Right lung (tissue), 5 donors: Measurements from ENCODE around the gene SLC24A3. TPM values are rescaled to one million over a fixed set of nuclear protein-coding genes. Genes with fewer than 3 reads are reported as not detected.

Experiments used
- DNase-seq, 2 donors: peaks; one replicate each; pipeline ENCODE4 v3.0.0-alpha.2; 2013
- polyA plus RNA-seq, 5 donors: library from polyadenylated mRNA; unstranded; fragments of 120-200 nt; gene quantifications; one replicate each; pipeline versions ENCODE4 v1.2.1 to v1.2.3, GENCODE V29; 2013; ENCODE audit warnings: inconsistent platforms in 1 of 5, low replicate concordance in 1 of 5; ENCODE audit not compliant: insufficient read length in 5 of 5, insufficient read depth in 1 of 5

SLC24A3 gene
- polyA plus RNA-seq, 5 donors, result 5.9 to 8.1 (median 6.8) TPM

DNA sequence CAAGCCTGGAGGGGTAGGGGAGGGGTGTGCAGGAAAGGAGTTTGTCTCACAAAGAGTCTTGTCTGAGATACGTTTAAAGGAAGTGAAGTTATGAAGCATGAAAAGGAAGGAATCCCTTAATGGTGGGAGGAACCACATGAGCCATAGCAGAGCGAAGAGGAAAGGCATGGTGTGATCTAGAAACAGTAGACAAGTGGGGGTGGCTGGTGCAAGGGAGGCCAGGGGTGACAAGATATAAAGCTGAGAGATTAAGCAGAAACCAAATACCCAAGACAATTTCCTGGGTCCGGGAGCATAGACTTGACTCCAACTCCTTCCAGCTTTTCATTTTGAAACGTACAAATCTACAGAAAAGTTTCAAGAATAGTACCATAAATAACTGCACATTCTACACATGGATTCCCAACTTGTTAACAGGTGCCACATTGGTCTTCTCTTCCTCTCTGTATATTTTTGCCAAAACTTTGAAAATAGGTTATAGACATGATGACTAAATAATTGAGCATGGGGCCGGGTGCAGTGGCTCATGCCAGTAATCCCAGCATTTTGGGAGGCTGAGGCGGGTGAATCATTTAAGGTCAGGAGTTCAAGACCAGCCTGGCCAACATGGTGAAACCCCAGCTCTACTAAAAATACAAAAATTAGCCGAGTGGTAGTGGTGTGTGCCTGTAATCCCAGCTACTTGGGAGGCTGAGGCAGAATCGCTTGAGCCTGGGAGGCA, 211.6 kb downstream of the SLC24A3 start:
- no peak for DNase-seq

DNA sequence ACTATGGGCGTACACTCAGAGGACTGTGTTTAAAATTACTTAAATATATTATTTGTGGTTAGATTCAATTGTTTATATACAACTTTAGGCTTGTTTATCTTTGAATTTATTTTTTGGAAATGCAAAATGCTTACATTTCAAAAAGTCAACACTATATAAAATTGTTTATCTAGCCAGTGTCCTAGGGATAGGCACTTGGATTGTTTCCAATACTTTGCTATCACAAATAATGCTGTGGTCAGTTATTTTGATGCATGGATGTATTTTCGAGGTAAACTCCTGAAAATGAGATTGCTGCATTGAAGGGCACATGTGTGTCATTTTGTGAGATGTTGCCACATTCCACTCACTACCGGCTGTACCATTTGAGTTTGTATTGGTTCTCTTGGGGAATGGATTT, 213.9 kb downstream of the SLC24A3 start:
- DNase-seq, result no peak

DNA sequence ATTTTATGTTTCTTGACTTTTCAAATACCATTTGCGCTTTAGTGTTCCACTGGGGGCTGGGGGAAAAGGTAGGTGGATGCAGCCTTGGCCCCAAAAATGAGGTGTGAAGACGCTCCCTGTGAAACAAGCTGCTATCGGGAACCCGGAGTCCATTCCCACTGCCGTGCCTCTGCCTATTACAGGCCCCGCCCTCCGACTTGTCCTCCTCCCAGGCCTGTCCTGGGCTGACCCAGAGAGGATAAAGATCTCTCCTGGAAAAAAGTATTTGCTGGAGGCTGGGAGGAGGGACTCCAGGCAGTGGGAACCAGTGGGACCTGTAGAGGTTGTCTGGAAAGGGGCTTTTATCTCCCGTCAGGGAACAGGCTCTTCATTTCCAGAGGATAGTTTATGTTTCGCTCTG, 215.0 kb downstream of the SLC24A3 start:
- no peak for DNase-seq

DNA sequence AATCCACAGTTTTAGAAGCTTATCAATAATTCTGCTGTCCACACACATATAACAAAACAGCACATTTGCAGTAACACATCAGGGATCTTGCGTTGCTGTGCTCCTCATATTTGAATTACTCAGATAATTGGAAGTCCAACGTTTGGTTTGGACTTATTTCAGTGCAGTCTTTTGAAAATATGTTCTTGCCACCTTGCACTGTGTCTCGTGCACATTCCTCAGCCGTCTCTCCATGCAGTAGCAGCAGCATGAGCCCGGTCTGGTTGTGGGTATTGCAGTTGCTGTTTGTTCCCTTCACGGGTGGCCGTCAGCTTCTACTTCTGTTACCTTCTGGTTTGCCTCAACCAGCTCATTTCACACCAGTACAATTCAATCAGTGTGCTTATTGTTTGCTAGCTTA, 215.5 kb downstream of the SLC24A3 start:
- no peak for DNase-seq

DNA sequence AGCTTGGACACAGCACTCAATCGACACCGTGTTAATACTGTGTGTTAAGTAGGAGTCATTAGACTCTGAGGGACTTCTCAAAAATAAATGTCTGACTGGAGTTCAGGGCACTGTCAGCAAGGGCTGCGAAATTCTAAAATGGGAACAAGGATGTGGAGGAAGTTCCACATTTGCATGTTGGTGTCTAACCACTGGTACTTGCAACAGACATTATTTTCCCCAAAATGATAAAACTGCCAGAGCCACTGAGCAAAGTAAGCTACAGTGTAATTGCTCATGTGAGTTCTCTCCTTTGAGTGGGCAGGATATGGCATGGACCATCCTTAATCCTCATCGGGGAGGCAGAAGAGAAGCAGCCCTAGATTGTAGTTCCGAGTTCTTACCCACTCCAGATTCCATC, 215.9 kb downstream of the SLC24A3 start:
- DNase-seq, result no peak

DNA sequence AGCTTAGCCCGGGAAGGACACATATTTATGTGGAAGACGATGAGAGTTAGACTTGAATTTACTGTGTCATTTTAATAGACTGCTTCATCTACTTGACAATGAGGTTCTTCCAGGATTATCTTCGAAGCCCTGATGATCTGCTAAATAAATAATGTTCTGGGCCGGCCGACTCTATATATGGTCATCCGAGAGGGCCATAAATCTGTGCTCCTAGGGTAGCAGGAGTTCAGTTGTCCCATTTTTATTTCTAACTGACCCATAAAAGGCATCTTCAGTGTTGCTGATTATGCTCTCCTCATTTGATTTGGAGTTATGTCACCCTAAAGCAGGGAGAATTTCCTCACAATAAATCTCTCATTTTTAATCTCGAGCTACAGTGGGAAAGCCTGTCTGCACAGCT, 217.1 kb downstream of the SLC24A3 start:
- DNase-seq, result no peak

DNA sequence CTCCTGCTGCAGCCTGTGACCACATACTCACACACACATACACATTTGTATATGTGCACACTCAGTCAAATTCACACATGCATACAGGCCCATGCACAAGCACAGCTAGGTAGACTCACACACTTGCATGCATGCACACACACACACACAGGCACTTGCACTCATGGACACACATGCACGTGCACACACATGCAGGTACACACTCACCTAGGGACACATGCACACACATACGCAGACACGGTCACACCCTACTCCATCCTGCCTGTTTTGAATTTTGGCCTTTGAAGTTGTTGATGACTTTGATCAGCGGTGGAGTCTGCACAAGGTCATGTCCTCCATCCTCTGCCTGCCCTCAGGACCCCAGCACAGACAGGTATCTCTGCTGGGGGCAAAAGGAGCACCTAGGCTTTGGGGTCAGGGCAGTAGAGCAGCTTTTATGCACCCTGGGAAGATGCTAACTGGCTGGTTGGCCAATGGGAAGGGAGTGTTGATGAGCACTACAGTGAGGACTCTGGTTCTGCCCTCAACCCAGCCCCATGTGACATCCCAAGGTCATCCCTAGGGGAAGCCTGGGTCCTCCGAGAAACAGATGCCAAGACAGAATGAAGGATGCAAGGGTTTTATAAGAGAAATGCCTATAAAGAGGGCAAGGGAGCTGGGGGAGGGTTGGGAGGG, 218.3 kb downstream of the SLC24A3 start:
- no peak for DNase-seq

DNA sequence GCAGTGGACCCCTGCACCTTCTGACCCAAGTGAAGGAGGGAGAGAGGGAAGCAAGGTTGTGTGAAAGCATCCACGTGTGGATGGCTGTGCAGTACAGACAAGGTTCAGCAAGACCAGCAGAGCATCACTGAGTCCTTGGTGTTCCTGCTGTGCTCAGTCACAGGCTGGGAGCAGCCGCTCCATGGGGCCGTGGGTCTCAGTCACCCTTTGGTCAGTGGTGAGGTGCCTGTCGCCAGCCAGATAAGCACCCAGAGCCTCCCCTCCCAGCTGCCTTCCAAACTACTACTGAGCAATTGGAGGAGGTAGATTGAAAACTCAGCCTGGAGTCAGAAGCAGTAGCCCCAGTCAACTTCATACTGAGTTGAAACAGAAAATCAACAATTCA, 218.9 kb downstream of the SLC24A3 start:
- no peak for DNase-seq

DNA sequence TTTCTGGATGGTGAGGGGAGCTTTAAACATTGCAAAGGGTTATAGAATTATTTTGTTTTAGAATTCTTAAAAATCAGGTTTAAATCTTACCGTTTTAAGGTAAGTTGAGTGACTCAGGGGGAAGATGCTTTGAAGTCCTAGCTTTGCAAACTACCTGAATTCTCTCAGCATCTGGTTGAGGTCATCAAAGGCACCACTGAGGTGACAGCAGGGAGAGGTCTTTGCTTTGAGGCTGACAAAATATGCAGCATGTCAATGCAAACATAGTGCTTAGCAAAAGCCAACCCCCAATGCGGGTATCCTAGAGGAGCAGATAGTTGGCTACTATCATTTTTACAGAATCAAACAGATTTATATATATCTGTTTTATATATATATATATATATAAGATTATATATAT, 219.5 kb downstream of the SLC24A3 start:
- DNase-seq, result no peak

DNA sequence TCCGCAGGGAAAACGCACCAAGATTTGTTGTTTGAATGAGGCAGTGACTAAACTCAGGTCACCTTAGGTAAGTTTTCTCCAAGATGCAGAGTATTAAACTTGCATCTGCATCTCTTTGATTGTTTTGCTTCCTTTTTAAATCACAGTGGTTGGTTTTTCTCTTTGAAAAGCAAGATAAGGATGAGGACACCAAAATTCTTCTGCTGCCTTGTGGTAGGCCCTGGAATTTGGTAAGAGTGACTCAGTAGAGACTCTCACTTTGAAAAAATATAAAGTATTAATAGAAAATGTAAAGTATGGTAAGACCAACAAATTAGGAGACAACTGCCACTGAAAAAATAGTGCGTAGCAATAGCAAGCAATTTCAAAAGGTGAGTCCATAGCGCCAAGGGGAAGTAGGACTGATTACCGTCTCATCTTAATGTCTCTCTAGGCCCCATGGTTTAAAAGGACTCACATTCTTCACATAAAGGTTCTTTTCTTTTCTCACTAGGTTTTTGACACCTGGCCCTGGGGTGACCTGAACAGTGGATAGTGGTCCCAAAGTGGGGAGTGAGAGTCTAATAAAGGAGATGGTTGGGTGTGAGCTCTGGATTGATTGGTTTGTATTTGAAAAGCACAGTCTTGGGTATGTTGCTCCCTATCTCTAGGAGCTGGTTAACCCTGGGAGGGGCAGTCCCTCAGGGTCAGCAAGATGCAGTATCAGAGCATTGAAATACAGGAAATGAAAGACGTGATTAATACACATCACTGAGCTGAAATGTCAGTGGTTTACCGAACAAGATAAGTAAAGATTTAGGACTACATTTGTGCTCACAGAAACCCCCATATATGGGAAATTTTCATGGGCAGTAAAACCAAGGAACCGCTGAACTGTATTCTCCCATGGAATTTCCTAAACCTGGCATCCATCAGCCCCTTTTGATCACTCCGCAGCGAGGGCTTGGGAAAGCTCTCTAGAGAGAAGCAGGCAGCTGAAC, 221.2 kb downstream of the SLC24A3 start:
- DNase-seq, result no peak

DNA sequence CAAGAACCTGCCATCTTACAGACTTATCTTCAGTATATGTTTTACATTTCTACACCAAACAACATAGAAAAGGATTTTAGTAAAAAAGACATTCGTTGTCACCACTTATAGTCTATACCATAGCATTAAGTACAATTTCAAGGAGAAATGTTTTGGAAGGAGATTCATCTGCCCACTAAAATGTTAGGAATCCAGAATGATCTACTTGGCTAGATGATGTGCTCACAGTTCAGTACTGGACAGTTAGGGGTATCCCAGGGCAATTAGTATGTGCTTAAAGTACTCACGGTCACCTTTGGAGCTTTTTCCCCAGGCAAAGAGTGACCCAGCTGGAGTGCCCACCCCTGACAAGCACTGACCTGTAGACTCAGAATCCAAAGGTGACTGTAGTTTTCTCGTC, 222.9 kb downstream of the SLC24A3 start:
- no peak for DNase-seq

DNA sequence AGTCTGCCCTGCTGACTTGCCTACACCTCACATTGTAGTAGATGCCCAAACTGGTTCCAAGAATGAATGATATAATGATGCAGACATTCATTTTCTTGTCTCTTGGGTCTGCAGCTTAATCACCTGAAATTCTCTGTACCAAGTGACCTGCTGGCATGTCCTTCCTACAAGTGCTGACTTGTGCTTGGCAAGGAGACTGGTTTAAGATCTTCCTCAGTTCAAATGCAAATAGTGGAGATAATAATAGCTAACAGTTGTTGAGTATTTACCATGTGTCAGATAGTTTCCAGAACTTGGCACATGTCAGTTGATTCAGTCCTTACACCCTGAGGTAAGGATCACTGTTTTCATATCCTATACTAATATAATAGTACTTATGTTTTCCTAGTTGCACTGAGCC, 223.4 kb downstream of the SLC24A3 start:
- DNase-seq, result no peak

DNA sequence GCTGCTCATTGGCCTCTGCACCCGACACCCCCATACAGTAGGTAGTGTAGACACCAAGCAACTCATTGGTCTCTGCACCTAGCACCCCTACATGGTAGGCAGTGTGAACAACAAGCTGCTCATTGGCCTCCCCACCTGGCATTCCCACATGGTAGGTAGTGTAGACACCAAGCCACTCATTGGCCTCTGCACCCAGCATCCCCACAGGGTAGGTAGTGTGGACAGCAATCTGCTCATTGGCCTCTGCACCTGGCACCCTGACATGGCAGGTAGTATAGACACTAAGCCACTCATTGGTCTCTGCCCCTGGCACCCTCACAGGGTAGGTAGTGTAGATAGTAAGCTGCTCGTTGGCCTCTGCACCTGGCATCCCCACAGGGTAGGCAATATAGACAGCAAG, 226.0 kb downstream of the SLC24A3 start:
- DNase-seq, result no peak

DNA sequence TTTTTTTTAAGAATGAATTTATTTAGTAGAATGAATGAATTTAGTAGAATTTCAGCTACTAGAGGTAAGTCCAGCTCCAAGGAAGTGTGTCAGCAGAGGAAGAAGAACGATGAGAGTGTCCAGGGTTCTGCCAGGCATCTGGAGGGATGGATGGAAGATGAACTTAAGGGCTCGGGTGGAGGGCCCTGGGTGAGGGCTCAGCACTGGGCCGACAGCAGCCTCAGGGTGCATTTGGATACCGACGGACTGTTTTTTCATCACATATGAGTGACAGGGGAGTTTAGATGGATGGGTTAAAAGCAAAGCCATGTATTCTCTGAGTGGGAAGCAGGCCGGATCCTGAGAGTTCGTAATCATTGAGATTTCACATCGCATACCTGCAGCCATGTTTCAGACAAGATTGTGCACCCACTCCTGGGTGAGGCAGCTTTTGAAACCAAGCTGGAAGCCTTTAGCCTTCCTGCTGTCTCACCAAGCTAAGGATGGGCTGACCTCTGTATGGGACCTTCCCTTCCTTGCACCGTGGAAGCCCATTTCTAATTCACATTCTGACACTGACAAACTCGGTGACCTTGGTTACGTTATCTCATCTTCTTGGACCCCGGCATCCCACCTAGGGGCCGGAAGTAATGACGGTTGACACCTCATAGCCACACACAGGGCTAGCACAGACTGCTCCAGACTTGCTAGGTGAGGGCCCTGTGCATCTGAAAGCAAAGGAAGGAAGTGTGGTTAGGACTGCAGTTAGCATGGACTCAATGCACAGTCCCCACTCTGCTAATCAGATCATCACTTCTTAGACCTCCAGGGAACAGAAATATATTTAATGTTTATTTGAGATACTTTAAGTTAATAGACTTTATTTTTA, 228.5 kb downstream of the SLC24A3 start:
- DNase-seq, result no peak

DNA sequence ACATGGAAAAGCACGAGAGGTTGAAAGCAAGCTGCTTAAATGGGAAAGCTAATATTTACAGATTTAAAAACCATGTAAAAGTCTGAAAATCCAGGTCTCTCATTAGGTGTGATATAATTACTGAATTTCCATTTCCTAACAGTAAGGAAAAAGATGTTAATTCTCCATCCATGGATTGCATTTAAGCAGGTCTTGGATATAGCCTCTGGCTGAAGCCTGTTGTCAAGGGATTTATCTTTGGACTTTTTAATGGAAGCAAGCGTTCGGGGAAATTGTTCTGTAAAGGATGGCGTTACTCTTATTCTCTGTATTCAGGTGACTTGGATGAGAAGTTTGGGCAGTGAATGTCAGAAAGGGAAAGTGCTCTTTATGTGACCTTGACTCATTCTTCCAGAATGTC, 233.8 kb downstream of the SLC24A3 start:
- DNase-seq, result no peak

DNA sequence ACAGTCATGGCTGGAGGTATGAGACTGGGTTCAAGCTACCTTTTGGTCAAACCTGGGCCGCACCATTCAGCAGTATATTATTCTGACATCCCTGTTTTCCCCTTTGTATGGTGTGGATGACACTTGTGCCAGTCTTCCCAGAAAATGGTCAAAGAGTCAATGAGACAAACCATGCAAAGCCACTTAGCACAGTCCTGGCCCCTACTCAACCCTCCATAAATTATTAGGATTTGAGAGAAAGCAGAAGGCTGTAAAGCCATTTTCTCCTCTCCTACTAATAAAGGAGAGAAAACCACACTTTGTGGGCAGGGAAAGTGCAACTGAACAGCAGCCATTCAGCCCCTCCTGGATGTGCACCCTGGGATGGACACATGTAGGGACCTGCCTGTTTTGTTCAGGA, 236.2 kb downstream of the SLC24A3 start:
- no peak for DNase-seq

DNA sequence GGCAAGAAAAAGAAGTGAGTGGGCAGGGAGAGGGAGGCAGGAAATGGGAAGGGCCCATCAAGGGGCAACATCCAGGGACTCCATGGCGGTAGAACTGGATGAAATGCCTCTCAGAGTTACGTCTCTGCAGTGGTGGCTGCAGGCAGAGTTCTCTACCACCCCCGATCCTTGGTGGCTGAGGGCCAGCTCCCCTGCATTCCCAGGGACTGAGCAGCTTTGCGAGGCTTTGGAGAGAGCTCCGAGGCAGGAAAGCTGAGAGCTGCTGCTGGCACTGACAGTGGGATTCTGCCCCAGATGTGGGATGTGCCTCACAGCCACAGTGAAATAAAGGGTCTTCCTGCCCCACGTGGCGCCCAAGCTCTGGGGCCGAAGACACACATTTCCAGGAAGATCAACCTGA, 236.6 kb downstream of the SLC24A3 start:
- no peak for DNase-seq

DNA sequence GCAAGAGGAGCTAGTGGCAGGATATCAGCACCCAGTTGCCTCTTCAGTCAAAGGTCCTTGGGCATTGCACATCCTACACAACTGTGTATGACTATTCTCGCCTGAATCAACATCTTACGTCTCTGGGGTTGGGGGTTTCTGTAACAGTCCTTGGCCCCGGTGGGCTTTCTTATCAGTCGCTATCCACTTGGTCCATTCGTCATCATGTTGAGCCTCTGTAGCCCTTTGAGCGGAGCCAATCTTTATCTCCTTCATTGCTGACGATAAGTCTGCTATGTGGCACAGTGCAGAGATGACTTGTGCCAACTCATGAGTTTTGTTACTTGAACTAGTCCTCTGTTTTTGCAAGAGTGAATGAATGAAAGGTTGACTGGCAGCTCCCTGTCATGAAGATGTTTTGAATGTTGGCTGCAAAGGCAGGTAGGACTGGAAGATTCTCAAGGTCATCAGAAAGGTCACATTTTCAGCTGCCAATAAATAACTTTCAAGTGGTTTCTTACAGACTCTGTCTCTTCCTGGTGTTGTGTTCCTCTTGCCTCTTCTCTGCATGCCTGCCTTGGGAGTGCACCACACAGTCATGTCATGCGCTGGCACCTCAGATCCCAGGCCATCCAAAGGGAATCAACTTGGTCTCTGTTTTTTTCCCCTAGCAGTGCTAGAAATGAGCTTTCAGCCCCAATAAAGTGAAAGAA, 238.9 kb downstream of the SLC24A3 start:
- DNase-seq, result no peak

DNA sequence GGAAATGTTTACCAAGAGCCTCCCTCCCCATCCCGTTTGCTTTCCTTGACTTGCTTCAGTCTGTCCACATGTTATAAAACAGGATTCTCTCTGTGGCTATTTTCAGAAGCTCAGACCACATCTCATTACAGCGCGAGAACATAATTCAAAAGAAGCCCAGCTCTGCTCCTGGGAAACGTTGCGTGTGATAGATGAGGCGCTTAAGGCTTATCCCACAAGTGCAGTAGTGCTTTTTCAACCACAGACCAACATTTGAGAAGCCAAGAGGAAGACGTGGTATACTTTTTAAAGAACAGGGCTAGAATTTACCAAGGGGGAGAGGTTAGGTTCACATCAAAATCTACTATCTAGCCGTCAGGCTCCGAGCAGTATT, 239.5 kb downstream of the SLC24A3 start:
- no peak for DNase-seq

DNA sequence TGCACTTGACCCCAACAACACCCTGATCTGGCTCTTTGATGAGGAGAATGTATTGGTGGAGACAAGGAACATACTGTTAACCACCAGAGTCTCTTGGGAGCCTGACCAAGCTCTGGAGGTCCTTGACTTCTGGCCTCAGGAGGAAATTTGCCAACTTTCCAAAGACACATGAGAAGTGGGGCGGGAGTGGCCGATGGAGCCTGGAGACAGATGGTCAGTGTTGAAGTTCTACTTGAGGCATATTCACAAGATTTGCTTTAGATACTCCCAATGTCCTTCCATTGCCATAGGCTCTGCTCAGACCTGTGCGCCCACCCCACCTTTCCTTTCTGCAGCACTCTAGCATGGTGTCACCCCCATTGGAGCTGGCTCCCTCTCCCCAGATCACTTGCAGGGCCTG, 241.0 kb downstream of the SLC24A3 start:
- DNase-seq, result no peak

DNA sequence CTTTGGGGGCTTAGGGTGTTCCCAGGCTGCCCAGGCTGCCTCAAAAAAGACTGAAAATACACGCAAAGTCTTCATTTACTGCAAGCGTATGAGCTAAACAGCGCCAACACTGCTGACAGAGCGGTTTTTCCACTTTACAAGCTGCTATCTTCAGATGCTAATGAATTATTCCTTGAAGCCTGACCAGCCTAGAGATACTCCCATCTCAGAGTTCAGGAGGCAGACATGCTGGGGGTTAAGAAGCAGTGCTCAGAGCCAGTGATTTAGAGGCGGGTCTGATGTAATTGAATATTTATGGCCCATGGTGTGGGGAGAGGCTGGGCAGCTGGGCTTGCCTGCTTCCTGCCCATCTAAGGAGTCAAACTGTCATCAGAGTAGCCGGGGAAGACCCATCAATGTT, 241.4 kb downstream of the SLC24A3 start:
- peak; percentile 79 to 85 for DNase-seq
